ENCODE data around the gene COL25A1. TPM values are rescaled to one million over a fixed set of nuclear protein-coding genes. Genes with fewer than 3 reads are reported as not detected.

The COL25A1 gene
- total RNA-seq, 1 donor = 6.9 TPM

GRCh38 chr4:109231331-109231730, 71.1 kb downstream of the COL25A1 start:
- no peak overlapping the region for H3K4me3 ChIP-seq (ENCODE audit: low read depth, low read length)
- DNase-seq (ENCODE audit: low read depth) = no peak
- TF ChIP-seq CTCF (IDR thresholded peaks at IDR 0.05; ENCODE audit: insufficient read depth, low read depth, low read length) = no peak

GRCh38 chr4:109229028-109229427, 73.4 kb downstream of the COL25A1 start:
- no peak for DNase-seq (ENCODE audit: low read depth)
- no peak overlapping the region for H3K4me3 ChIP-seq (ENCODE audit: low read depth, low read length)
- TF ChIP-seq CTCF (IDR thresholded peaks at IDR 0.05; ENCODE audit: insufficient read depth, low read depth, low read length) = no peak

- DNase-seq (ENCODE audit: low read depth) = no peak
- no peak overlapping the region for H3K4me3 ChIP-seq (ENCODE audit: low read depth, low read length)
- no peak for TF ChIP-seq CTCF (IDR thresholded peaks at IDR 0.05; ENCODE audit: insufficient read depth, low read depth, low read length)
Measured at GRCh38 chr4:109218288-109218687, 84.2 kb downstream of the COL25A1 start.

- no peak for TF ChIP-seq CTCF (IDR thresholded peaks at IDR 0.05; ENCODE audit: insufficient read depth, low read depth, low read length)
- no peak overlapping the region for H3K4me3 ChIP-seq (ENCODE audit: low read depth, low read length)
- no peak for DNase-seq (ENCODE audit: low read depth)
Measured at GRCh38 chr4:109216085-109216696, 86.3 kb downstream of the COL25A1 start.

- no peak for DNase-seq (ENCODE audit: low read depth)
- no peak for TF ChIP-seq CTCF (IDR thresholded peaks at IDR 0.05; ENCODE audit: insufficient read depth, low read depth, low read length)
- H3K4me3 ChIP-seq (ENCODE audit: low read depth, low read length) = no peak overlapping the region
Measured at GRCh38 chr4:109215506-109215905, 87.0 kb downstream of the COL25A1 start.

- H3K4me3 ChIP-seq (ENCODE audit: low read depth, low read length) = no peak overlapping the region
- no peak for DNase-seq (ENCODE audit: low read depth)
- no peak for TF ChIP-seq CTCF (IDR thresholded peaks at IDR 0.05; ENCODE audit: insufficient read depth, low read depth, low read length)
Measured at GRCh38 chr4:109214622-109215301, 87.7 kb downstream of the COL25A1 start.
